T-helper 2 cell treated with Interferon-gamma antibody and Interleukin-4, amounts not matched to agents 5 μg/mL and 100 μg/mL, for 36 hours (primary cell): ENCODE results near the gene COX5B.
"Not testable (repeated sequence)": the region's sequence is repeated elsewhere in the genome, so short reads cannot be mapped to it uniquely, and the experiment has no call there.

Source experiments
- DNase-seq: peaks from one replicate; pipeline ENCODE4 v3.0.0; 2021; ENCODE audit warnings: low spot score
- H3K27ac Mint-ChIP-seq: one replicate; pipeline ENCODE4 v1.8.0; 2021; ENCODE audit warnings: mild to moderate bottlenecking, mixed read lengths
- H3K27me3 Mint-ChIP-seq: one replicate; pipeline ENCODE4 v1.8.0; 2021; ENCODE audit warnings: low read depth, mixed read lengths
- H3K36me3 Mint-ChIP-seq: one replicate; pipeline ENCODE4 v1.8.0; 2021; ENCODE audit warnings: low read depth, mixed read lengths
- H3K4me1 Mint-ChIP-seq: one replicate; pipeline ENCODE4 v1.8.0; 2021; ENCODE audit warnings: low read depth, mixed read lengths
- H3K4me3 Mint-ChIP-seq: one replicate; pipeline ENCODE4 v1.8.0; 2022; ENCODE audit warnings: mild to moderate bottlenecking, moderate library complexity, mixed read lengths
- H3K9me3 Mint-ChIP-seq: one replicate; pipeline ENCODE4 v1.8.0; 2021; ENCODE audit warnings: mixed read lengths

The COX5B gene

GRCh38 chr2:97626049-97626430 lies 19.8 kb upstream of the COX5B start:
- H3K9me3 Mint-ChIP-seq, H3K4me1 Mint-ChIP-seq, H3K36me3 Mint-ChIP-seq, DNase-seq, H3K27ac Mint-ChIP-seq, H3K4me3 Mint-ChIP-seq: not testable (repeated sequence)
- peaks cover 13% of the 10 kb centered on the region for H3K27me3 Mint-ChIP-seq

GRCh38 chr2:97644023-97644717 lies 1.7 kb upstream of the COX5B start:
- no peak overlapping the region for H3K27ac Mint-ChIP-seq
- H3K36me3 Mint-ChIP-seq = peaks cover 18% of the 10 kb centered on the region
- H3K4me1 Mint-ChIP-seq = peaks cover 13% of the 10 kb centered on the region
- H3K4me3 Mint-ChIP-seq = no peak overlapping the region
- no peaks in the 10 kb centered on the region for H3K9me3 Mint-ChIP-seq
- no peak for DNase-seq
- H3K27me3 Mint-ChIP-seq = peaks cover 12% of the 10 kb centered on the region

GRCh38 chr2:97645112-97645694 lies 659 bp upstream of the COX5B start:
- H3K4me3 Mint-ChIP-seq = peak overlapping the region; percentile 93
- H3K9me3 Mint-ChIP-seq = no peaks in the 10 kb centered on the region
- peak overlapping the region; percentile 86 for H3K27ac Mint-ChIP-seq
- peaks cover 26% of the 10 kb centered on the region for H3K36me3 Mint-ChIP-seq
- peaks cover 13% of the 10 kb centered on the region for H3K4me1 Mint-ChIP-seq
- H3K27me3 Mint-ChIP-seq = peaks cover 6% of the 10 kb centered on the region
- no peak for DNase-seq

GRCh38 chr2:97646977-97647376 lies 1.1 kb downstream of the COX5B start:
- peaks cover 2% of the 10 kb centered on the region for H3K27me3 Mint-ChIP-seq
- DNase-seq = no peak
- H3K4me1 Mint-ChIP-seq = peaks cover 15% of the 10 kb centered on the region
- H3K9me3 Mint-ChIP-seq = no peaks in the 10 kb centered on the region
- peaks cover 32% of the 10 kb centered on the region for H3K36me3 Mint-ChIP-seq
- peak overlapping the region; percentile 93 for H3K4me3 Mint-ChIP-seq
- peak overlapping the region; percentile 86 for H3K27ac Mint-ChIP-seq

GRCh38 chr2:97651114-97651513 lies 5.3 kb downstream of the COX5B start:
- H3K9me3 Mint-ChIP-seq = no peaks in the 10 kb centered on the region
- no peak for DNase-seq
- no peak overlapping the region for H3K27ac Mint-ChIP-seq
- no peak overlapping the region for H3K4me3 Mint-ChIP-seq
- H3K4me1 Mint-ChIP-seq = peaks cover 8% of the 10 kb centered on the region
- no peaks in the 10 kb centered on the region for H3K27me3 Mint-ChIP-seq
- peaks cover 56% of the 10 kb centered on the region for H3K36me3 Mint-ChIP-seq

- Mint-ChIP-seq H3K27ac (no peak overlapping the region), H3K36me3 (peaks cover 50% of the 10 kb centered on the region), H3K27me3 (no peaks in the 10 kb centered on the region), H3K4me1 (peaks cover 3% of the 10 kb centered on the region), H3K4me3 (no peak overlapping the region), H3K9me3 (no peaks in the 10 kb centered on the region)
- DNase-seq = no peak
These were observed 7.6 kb downstream of the COX5B start for GRCh38 chr2:97653473-97653872.

- no peak overlapping the region for H3K4me3 Mint-ChIP-seq
- no peak for DNase-seq
- H3K36me3 Mint-ChIP-seq = peaks cover 52% of the 10 kb centered on the region
- no peak overlapping the region for H3K27ac Mint-ChIP-seq
- no peaks in the 10 kb centered on the region for H3K9me3 Mint-ChIP-seq
- H3K4me1 Mint-ChIP-seq = peaks cover 3% of the 10 kb centered on the region
- no peaks in the 10 kb centered on the region for H3K27me3 Mint-ChIP-seq
These were observed 8.0 kb downstream of the COX5B start for GRCh38 chr2:97653874-97654273.

- H3K36me3 Mint-ChIP-seq = peaks cover 49% of the 10 kb centered on the region
- no peaks in the 10 kb centered on the region for H3K27me3 Mint-ChIP-seq
- no peaks in the 10 kb centered on the region for H3K9me3 Mint-ChIP-seq
- H3K4me3 Mint-ChIP-seq = no peak overlapping the region
- no peak for DNase-seq
- H3K4me1 Mint-ChIP-seq = peaks cover 3% of the 10 kb centered on the region
- H3K27ac Mint-ChIP-seq = peak overlapping the region; percentile 46
These were observed 8.4 kb downstream of the COX5B start for GRCh38 chr2:97654309-97654708.

- peaks cover 3% of the 10 kb centered on the region for H3K4me1 Mint-ChIP-seq
- H3K9me3 Mint-ChIP-seq = no peaks in the 10 kb centered on the region
- H3K27me3 Mint-ChIP-seq = no peaks in the 10 kb centered on the region
- H3K4me3 Mint-ChIP-seq = no peak overlapping the region
- DNase-seq = no peak
- peaks cover 46% of the 10 kb centered on the region for H3K36me3 Mint-ChIP-seq
- H3K27ac Mint-ChIP-seq = peak overlapping the region; percentile 28
These were observed 8.9 kb downstream of the COX5B start for GRCh38 chr2:97654791-97655190.

GRCh38 chr2:97656129-97656755 lies 10.4 kb downstream of the COX5B start:
- H3K27ac Mint-ChIP-seq = no peak overlapping the region
- no peaks in the 10 kb centered on the region for H3K27me3 Mint-ChIP-seq
- peaks cover 43% of the 10 kb centered on the region for H3K36me3 Mint-ChIP-seq
- DNase-seq = no peak
- no peak overlapping the region for H3K4me3 Mint-ChIP-seq
- peaks cover 2% of the 10 kb centered on the region for H3K4me1 Mint-ChIP-seq
- H3K9me3 Mint-ChIP-seq = no peaks in the 10 kb centered on the region

GRCh38 chr2:97656905-97657587 lies 11.2 kb downstream of the COX5B start:
- DNase-seq = no peak
- no peak overlapping the region for H3K4me3 Mint-ChIP-seq
- no peaks in the 10 kb centered on the region for H3K27me3 Mint-ChIP-seq
- peaks cover 8% of the 10 kb centered on the region for H3K4me1 Mint-ChIP-seq
- H3K36me3 Mint-ChIP-seq = peaks cover 51% of the 10 kb centered on the region
- no peaks in the 10 kb centered on the region for H3K9me3 Mint-ChIP-seq
- H3K27ac Mint-ChIP-seq = no peak overlapping the region

- no peak for DNase-seq
- Mint-ChIP-seq H3K36me3 (peaks cover 52% of the 10 kb centered on the region), H3K9me3 (no peaks in the 10 kb centered on the region), H3K4me1 (peaks cover 19% of the 10 kb centered on the region), H3K27me3 (no peaks in the 10 kb centered on the region), H3K4me3 (no peak overlapping the region), H3K27ac (no peak overlapping the region)
These were observed 12.3 kb downstream of the COX5B start for GRCh38 chr2:97657986-97658690.

- Mint-ChIP-seq H3K4me1 (peaks cover 19% of the 10 kb centered on the region), H3K36me3 (peaks cover 48% of the 10 kb centered on the region), H3K27me3 (no peaks in the 10 kb centered on the region), H3K27ac (no peak overlapping the region), H3K9me3 (no peaks in the 10 kb centered on the region), H3K4me3 (no peak overlapping the region)
- DNase-seq = no peak
These were observed 12.9 kb downstream of the COX5B start for GRCh38 chr2:97658691-97659157.
